Hepatocyte (in vitro differentiated cells): ENCODE data around the gene ING3.

Source experiments
- CTCF ChIP-seq: fragments of 200-600 bp; sonication (generic); IDR thresholded peaks from 2 replicates; pipeline ENCODE4 v1.5.1; 2016; ENCODE audit warnings: antibody characterized with exemption, mild to moderate bottlenecking; ENCODE audit not compliant: poor library complexity
- EZH2 ChIP-seq: fragments of 200-600 bp; sonication (generic); IDR thresholded peaks from 2 replicates; pipeline ENCODE4 v1.6.1; 2016; ENCODE audit warnings: antibody characterized with exemption, mild to moderate bottlenecking, borderline replicate concordance
- EZH2phosphoT487 ChIP-seq: fragments of 200-600 bp; sonication (generic); IDR thresholded peaks from one replicate; pipeline ENCODE4 v1.6.1; 2018; ENCODE audit warnings: antibody characterized with exemption, mild to moderate bottlenecking, low read depth, moderate library complexity; ENCODE audit not compliant: unreplicated experiment, severe bottlenecking

- TF ChIP-seq CTCF (no peak), EZH2 (no peak), EZH2phosphoT487 (no peak)
Measured at GRCh38 chr7:121003986-121004685, 53.6 kb downstream of the ING3 start.
